GM23338 (cell line): ENCODE results near the gene GATAD2A. TPM values are rescaled to one million over a fixed set of nuclear protein-coding genes. Genes with fewer than 3 reads are reported as not detected.

Source experiments
- CREB1 ChIP-seq: fragments of 250-450 bp; sonication (Bioruptor Pico); IDR thresholded peaks from 2 replicates; pipeline ENCODE4 v1.5.0; 2020; ENCODE audit warnings: low read depth, mild to moderate bottlenecking, moderate library complexity
- EZH2 ChIP-seq: fragments of 200-600 bp; sonication (generic); IDR thresholded peaks from one replicate; pipeline ENCODE4 v1.8.0; 2017; ENCODE audit warnings: antibody characterized with exemption, mild to moderate bottlenecking, low read depth; ENCODE audit not compliant: unreplicated experiment
- EZH2phosphoT487 ChIP-seq: fragments of 200-600 bp; sonication (generic); IDR thresholded peaks from one replicate; pipeline ENCODE4 v1.8.1; 2018; ENCODE audit warnings: antibody characterized with exemption; ENCODE audit not compliant: unreplicated experiment
- JUNB ChIP-seq: IDR thresholded peaks from one replicate; pipeline ENCODE4 v1.6.1; 2016; ENCODE audit warnings: antibody characterized with exemption; ENCODE audit not compliant: unreplicated experiment
- NANOG ChIP-seq: IDR thresholded peaks from 2 replicates; pipeline ENCODE4 v1.6.1; 2016; ENCODE audit warnings: antibody characterized with exemption, borderline replicate concordance
- STAT1 ChIP-seq: IDR thresholded peaks from one replicate; pipeline ENCODE4 v1.6.1; 2016; ENCODE audit warnings: antibody characterized with exemption; ENCODE audit not compliant: unreplicated experiment
- ZNF114 ChIP-seq: fragments of 250-450 bp; sonication (Bioruptor Pico); IDR thresholded peaks from 2 replicates; pipeline ENCODE4 v1.5.0; 2020; ENCODE audit warnings: mild to moderate bottlenecking, moderate library complexity
- ZNF331 ChIP-seq: fragments of 250-450 bp; sonication (Bioruptor Pico); IDR thresholded peaks from 2 replicates; pipeline ENCODE4 v1.5.0; 2020; ENCODE audit warnings: low read depth, mild to moderate bottlenecking, moderate library complexity
- polyA plus RNA-seq: library from polyadenylated mRNA; unstranded; fragments of >200 nt; fragmentation: Nextera tagmentation; extraction: Ambion mirVana; gene quantifications from 2 replicates; pipeline ENCODE4 v1.2.1, GENCODE V29; 2016
- total RNA-seq: library from RNA; depleted of rRNA; stranded (reverse); fragments of >200 nt; shearing (Covaris generic); gene quantifications from 2 replicates; pipeline ENCODE4 v1.2.3, GENCODE V29; 2014
- TF ChIP-seq, protein P1 (sequence below): fragments of 250-450 bp; sonication (Bioruptor Pico); IDR thresholded peaks from 2 replicates; pipeline ENCODE4 v1.5.0; 2020; ENCODE audit warnings: mild to moderate bottlenecking, moderate library complexity
- TF ChIP-seq, protein P2 (sequence below): IDR thresholded peaks from 2 replicates; pipeline ENCODE4 v1.6.1; 2016; ENCODE audit warnings: antibody characterized with exemption

The GATAD2A gene
- total and polyA plus RNA-seq, 2 experiments from 2014 or later = 40.0 to 151 TPM

DNA sequence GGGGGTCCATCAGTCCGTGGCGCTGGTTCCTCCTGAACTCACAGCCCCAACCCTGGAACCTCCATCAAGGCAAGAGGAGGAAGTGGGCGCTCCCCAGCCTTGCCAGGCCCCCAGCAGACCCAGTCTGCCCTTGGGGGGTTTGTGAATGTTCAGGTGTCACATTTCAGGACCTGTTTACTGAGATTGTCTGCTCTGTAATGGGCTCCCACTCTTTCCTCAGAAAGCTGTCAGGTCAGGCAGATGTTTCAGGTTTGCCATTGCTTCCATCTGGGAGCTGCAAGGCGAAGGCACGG, 80.5 kb downstream of the GATAD2A start (continued):
- TF ChIP-seq, protein P1, sequence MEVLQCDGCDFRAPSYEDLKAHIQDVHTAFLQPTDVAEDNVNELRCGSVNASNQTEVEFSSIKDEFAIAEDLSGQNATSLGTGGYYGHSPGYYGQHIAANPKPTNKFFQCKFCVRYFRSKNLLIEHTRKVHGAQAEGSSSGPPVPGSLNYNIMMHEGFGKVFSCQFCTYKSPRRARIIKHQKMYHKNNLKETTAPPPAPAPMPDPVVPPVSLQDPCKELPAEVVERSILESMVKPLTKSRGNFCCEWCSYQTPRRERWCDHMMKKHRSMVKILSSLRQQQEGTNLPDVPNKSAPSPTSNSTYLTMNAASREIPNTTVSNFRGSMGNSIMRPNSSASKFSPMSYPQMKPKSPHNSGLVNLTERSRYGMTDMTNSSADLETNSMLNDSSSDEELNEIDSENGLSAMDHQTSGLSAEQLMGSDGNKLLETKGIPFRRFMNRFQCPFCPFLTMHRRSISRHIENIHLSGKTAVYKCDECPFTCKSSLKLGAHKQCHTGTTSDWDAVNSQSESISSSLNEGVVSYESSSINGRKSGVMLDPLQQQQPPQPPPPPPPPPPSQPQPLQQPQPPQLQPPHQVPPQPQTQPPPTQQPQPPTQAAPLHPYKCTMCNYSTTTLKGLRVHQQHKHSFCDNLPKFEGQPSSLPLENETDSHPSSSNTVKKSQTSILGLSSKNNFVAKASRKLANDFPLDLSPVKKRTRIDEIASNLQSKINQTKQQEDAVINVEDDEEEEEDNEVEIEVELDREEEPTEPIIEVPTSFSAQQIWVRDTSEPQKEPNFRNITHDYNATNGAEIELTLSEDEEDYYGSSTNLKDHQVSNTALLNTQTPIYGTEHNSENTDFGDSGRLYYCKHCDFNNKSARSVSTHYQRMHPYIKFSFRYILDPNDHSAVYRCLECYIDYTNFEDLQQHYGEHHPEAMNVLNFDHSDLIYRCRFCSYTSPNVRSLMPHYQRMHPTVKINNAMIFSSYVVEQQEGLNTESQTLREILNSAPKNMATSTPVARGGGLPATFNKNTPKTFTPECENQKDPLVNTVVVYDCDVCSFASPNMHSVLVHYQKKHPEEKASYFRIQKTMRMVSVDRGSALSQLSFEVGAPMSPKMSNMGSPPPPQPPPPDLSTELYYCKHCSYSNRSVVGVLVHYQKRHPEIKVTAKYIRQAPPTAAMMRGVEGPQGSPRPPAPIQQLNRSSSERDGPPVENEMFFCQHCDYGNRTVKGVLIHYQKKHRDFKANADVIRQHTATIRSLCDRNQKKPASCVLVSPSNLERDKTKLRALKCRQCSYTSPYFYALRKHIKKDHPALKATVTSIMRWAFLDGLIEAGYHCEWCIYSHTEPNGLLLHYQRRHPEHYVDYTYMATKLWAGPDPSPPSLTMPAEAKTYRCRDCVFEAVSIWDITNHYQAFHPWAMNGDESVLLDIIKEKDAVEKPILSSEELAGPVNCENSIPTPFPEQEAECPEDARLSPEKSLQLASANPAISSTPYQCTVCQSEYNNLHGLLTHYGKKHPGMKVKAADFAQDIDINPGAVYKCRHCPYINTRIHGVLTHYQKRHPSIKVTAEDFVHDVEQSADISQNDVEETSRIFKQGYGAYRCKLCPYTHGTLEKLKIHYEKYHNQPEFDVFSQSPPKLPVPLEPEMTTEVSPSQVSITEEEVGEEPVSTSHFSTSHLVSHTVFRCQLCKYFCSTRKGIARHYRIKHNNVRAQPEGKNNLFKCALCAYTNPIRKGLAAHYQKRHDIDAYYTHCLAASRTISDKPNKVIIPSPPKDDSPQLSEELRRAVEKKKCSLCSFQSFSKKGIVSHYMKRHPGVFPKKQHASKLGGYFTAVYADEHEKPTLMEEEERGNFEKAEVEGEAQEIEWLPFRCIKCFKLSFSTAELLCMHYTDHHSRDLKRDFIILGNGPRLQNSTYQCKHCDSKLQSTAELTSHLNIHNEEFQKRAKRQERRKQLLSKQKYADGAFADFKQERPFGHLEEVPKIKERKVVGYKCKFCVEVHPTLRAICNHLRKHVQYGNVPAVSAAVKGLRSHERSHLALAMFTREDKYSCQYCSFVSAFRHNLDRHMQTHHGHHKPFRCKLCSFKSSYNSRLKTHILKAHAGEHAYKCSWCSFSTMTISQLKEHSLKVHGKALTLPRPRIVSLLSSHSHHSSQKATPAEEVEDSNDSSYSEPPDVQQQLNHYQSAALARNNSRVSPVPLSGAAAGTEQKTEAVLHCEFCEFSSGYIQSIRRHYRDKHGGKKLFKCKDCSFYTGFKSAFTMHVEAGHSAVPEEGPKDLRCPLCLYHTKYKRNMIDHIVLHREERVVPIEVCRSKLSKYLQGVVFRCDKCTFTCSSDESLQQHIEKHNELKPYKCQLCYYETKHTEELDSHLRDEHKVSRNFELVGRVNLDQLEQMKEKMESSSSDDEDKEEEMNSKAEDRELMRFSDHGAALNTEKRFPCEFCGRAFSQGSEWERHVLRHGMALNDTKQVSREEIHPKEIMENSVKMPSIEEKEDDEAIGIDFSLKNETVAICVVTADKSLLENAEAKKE (CRISPR knock-in tag) = no peak
- TF ChIP-seq JUNB (no peak), CREB1 (CRISPR knock-in tag) (no peak), ZNF114 (CRISPR knock-in tag) (no peak), NANOG (no peak), STAT1 (no peak), EZH2phosphoT487 (no peak), EZH2 (no peak), ZNF331 (CRISPR knock-in tag) (no peak)
- TF ChIP-seq, protein P2, sequence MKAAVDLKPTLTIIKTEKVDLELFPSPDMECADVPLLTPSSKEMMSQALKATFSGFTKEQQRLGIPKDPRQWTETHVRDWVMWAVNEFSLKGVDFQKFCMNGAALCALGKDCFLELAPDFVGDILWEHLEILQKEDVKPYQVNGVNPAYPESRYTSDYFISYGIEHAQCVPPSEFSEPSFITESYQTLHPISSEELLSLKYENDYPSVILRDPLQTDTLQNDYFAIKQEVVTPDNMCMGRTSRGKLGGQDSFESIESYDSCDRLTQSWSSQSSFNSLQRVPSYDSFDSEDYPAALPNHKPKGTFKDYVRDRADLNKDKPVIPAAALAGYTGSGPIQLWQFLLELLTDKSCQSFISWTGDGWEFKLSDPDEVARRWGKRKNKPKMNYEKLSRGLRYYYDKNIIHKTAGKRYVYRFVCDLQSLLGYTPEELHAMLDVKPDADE = no peak
